Tibial artery (tissue), 4 donors: ENCODE results near the gene ZNF646.

Experiments
- DNase-seq, 2 donors: peaks; one replicate each; pipeline ENCODE4 v3.0.0-alpha.2; 2019
- H3K27ac ChIP-seq, 2 donors: fragments of 200-600 bp; sonication (generic) in 1 of 2; 1 replicate in 1 of 2; 2 replicates in 1 of 2; pipeline ENCODE4 v1.5.1; 2018 to 2019; ENCODE audit warnings: mild to moderate bottlenecking in 1 of 2
- H3K27me3 ChIP-seq, 2 donors: fragments of 200-600 bp; sonication (generic) in 1 of 2; one replicate each; pipeline versions ENCODE4 v1.5.1 to v1.6.0; 2016 to 2019
- H3K36me3 ChIP-seq, 3 donors: fragments of 200-600 bp; sonication (generic) in 2 of 3; one replicate each; pipeline ENCODE4 v1.5.1; 2016 to 2019; ENCODE audit warnings: mild to moderate bottlenecking in 2 of 3
- H3K4me1 ChIP-seq, 4 donors: fragments of 200-600 bp; sonication (generic) in 2 of 4; 1 replicate in 3 of 4; 2 replicates in 1 of 4; pipeline ENCODE4 v1.5.1; 2016 to 2019
- H3K4me3 ChIP-seq, 2 donors: fragments of 200-600 bp; sonication (generic) in 1 of 2; 1 replicate in 1 of 2; 2 replicates in 1 of 2; pipeline ENCODE4 v1.5.1; 2018 to 2019; ENCODE audit warnings: mild to moderate bottlenecking in 2 of 2
- H3K9me3 ChIP-seq, 3 donors: fragments of 200-600 bp; sonication (generic) in 1 of 3; one replicate each; pipeline ENCODE4 v1.5.1; 2016 to 2019
- intact Hi-C: fragments of 100-400 bp; cut with DNase I; formaldehyde crosslinking; loops from one replicate; pipeline ENCODE4 v1.15.0; 2023; ENCODE audit warnings: low total_unique reads
- TF ChIP-seq, protein P1 (sequence below), 2 experiments: fragments of 200-600 bp in 1 of 2; fragments of 450-650 bp in 1 of 2; IDR thresholded peaks; one replicate each; pipeline ENCODE4 v1.5.1; 2017 to 2019; ENCODE audit warnings: antibody characterized with exemption in 2 of 2, mild to moderate bottlenecking in 1 of 2, moderate library complexity in 1 of 2

Gene ZNF646

DNA sequence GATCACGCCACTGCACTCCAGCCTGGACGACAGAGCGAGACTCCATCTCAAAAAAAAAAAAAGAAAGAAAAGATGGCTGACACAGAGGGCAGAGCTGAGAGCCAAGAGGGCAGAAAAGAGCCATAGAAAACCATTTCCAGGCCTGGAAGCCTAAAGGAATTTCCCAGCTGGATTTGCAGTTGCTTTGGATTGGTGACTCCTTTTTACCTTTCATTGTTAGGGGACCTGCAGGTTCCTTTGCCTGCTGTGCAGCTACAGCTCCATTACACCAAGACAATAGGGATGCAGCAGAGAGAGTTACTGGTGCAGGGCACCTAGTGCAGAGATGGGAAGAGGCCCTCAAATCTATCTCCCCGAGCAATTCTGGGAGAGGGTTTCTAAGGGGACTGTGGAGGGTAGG, 18.6 kb upstream of the ZNF646 start:
- no peaks in the 10 kb centered on the region for H3K9me3 ChIP-seq
- H3K27ac ChIP-seq, result no peak overlapping the region
- H3K4me3 ChIP-seq, result no peak overlapping the region
- intact Hi-C loops, result no loop called here
- TF ChIP-seq, protein P1, sequence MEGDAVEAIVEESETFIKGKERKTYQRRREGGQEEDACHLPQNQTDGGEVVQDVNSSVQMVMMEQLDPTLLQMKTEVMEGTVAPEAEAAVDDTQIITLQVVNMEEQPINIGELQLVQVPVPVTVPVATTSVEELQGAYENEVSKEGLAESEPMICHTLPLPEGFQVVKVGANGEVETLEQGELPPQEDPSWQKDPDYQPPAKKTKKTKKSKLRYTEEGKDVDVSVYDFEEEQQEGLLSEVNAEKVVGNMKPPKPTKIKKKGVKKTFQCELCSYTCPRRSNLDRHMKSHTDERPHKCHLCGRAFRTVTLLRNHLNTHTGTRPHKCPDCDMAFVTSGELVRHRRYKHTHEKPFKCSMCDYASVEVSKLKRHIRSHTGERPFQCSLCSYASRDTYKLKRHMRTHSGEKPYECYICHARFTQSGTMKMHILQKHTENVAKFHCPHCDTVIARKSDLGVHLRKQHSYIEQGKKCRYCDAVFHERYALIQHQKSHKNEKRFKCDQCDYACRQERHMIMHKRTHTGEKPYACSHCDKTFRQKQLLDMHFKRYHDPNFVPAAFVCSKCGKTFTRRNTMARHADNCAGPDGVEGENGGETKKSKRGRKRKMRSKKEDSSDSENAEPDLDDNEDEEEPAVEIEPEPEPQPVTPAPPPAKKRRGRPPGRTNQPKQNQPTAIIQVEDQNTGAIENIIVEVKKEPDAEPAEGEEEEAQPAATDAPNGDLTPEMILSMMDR (IDR thresholded peaks at IDR 0.05), result no peak
- H3K36me3 ChIP-seq, result peaks cover 9 to 19% (median 16%) of the 10 kb centered on the region in 3 donors
- no peak for DNase-seq
- no peaks in the 10 kb centered on the region for H3K4me1 ChIP-seq
- H3K27me3 ChIP-seq, result no peaks in the 10 kb centered on the region

DNA sequence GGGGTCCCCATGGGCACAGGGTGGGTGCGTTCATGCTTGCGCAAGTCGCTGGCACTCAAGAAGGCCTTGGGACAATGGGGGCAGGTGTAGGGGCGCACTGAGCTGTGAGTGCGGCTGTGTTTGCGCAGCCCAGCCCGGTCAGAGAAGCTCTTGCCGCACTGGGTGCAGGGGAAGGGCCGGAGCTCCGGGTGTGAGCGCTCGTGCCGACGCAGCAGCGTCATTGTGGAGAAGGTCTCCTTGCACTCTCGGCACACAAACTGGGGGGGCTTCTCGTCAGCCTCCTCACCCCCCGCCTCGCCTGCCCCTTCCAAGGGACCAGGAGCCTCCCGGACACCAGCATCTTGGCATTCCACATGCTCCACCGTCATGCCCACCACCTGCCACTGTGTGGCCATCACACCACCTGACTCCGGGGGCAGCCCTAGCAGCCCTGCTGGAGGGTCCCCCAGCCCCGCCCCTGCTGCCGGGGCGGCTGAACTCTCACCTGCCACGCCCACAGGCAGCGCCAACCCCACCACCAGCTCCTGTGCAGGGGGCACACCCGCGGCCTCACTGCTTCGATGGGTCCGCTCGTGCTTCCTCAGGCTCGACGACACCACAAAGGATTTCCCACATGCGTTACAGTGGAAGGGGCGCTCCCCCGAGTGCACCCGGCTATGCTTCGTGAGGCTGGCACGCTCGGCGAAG, 13.0 kb upstream of the ZNF646 start:
- peaks cover 25 to 52% (median 33%) of the 10 kb centered on the region in 3 donors for H3K36me3 ChIP-seq

DNA sequence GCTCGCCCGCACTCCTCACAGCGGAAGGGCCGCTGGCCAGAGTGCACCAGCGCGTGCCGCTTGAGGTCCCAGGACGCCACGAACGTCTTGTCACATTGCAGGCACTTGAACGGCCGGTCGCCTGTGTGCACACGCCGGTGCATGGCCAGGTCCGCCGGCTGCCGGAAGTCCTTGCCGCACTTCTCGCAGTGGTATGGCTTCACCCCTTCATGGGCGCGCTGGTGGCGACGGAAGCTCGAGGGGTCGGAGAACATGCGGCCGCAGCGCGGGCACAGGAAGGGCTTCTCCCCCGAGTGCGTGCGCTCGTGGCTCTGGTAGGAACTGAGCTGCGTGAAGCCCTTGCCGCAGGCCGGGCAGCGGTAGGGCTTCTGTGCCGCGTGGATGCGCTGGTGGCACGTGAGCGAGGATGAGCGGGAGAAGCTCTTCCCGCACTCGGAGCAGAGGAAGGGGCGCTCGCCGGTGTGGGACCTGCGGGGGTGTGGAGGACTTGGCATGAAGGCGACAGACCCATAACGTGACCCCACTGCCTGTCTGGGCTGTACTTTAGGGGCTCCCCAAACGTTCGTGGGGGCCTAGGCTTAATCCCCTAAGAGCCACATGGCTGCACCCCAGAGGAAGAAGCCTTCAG, 12.3 kb upstream of the ZNF646 start:
- Histone ChIP-seq H3K36me3 (peaks cover 25 to 52% (median 33%) of the 10 kb centered on the region in 3 donors), H3K9me3 (no peaks in the 10 kb centered on the region), H3K4me3 (no peak overlapping the region), H3K4me1 (peaks cover 0 to 11% (median 10%) of the 10 kb centered on the region in 4 donors), H3K27ac (no peak overlapping the region), H3K27me3 (no peaks in the 10 kb centered on the region)
- no peak for DNase-seq
- intact Hi-C loops, result no loop called here
- TF ChIP-seq, protein P1 (IDR thresholded peaks at IDR 0.05), result no peak

More for the DNA sequence above, 13.0 kb upstream of the ZNF646 start:
- Histone ChIP-seq H3K27ac (no peak overlapping the region), H3K4me3 (no peak overlapping the region), H3K9me3 (no peaks in the 10 kb centered on the region), H3K4me1 (peaks cover 0 to 11% (median 10%) of the 10 kb centered on the region in 4 donors), H3K27me3 (no peaks in the 10 kb centered on the region)
- no peak for DNase-seq
- intact Hi-C loops, result no loop called here
- TF ChIP-seq, protein P1 (IDR thresholded peaks at IDR 0.05), result no peak

DNA sequence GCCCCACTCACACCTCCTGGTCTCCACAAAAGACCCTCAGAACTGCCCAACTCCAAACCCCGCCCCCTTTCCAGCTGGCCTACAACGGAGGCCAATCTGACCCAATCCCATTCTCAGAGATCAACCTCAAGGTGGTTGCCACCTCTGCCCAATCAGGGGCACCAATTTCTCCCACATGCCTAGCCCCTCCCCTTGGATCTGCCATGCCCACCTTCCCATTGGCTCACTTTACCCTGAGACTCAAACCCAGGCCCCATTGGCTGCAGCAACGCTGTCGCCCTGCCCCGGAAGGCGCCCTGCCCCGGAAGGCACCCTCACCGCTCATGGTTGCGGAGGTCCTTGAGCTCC, 10.8 kb upstream of the ZNF646 start:
- Histone ChIP-seq H3K4me1 (peaks cover 0 to 11% (median 10%) of the 10 kb centered on the region in 4 donors), H3K27ac (no peak overlapping the region)

DNA sequence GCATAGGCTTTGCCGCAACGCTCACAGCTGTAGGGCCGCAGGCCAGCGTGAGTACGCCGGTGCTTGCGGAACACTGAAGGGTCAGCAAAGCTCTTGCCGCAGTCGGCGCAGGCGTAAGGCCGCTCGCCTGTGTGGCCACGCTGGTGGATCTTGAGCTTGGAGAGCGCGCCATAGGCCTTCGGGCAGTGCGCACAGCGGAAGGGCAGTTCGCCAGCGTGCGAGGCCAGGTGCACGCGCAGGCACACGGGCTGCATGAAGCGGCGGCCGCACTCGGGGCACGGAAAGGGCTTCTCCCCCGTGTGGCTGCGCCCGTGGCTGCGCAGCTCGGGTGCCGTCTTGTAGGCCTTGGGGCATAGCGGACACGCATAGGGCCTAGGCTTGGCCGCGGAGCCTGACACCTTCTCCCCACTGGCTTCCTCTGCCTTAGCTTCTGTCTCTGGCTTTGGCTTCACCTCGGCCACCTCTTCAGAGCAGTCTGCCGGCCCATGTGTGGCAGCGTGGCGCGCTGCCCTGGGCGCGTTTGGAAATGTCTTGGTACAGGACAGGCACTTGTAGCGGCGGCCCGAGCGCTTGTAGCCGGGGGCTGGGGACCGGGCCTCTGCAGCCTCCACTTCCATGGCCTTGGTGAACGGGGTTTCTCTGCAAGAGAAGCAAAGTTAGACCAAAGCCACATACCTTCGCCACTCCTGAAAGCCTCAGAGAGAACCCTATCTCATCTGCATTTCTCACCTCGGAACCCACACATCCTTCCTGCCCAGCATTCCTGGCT, 10.2 kb upstream of the ZNF646 start:
- no peak for DNase-seq
- Histone ChIP-seq H3K4me3 (no peak overlapping the region), H3K4me1 (peaks cover 0 to 11% (median 10%) of the 10 kb centered on the region in 4 donors), H3K9me3 (no peaks in the 10 kb centered on the region), H3K27me3 (no peaks in the 10 kb centered on the region), H3K27ac (peak overlapping the region in 1 of 2 donors; percentile 14), H3K36me3 (peaks cover 16 to 39% (median 23%) of the 10 kb centered on the region in 3 donors)
- intact Hi-C loops, result no loop called here
- TF ChIP-seq, protein P1 (IDR thresholded peaks at IDR 0.05), result no peak

More for the DNA sequence above, 10.8 kb upstream of the ZNF646 start:
- Histone ChIP-seq H3K4me3 (no peak overlapping the region), H3K9me3 (no peaks in the 10 kb centered on the region), H3K27me3 (no peaks in the 10 kb centered on the region), H3K36me3 (peaks cover 18 to 41% (median 23%) of the 10 kb centered on the region in 3 donors)
- TF ChIP-seq, protein P1 (IDR thresholded peaks at IDR 0.05), result no peak
- DNase-seq, result no peak
- intact Hi-C loops, result no loop called here
